Smooth muscle cell (in vitro differentiated cells): ENCODE measurements around the gene CNN3. TPM values are rescaled to one million over a fixed set of nuclear protein-coding genes. Genes with fewer than 3 reads are reported as not detected.

Experiments
- DNase-seq: peaks from one replicate; lab custom pipeline; 2025; ENCODE audit not compliant: unreplicated experiment; lab: John Stamatoyannopoulos, UW
- H2AFZ ChIP-seq: fragments of 200-600 bp; sonication (generic); 2 replicates; pipeline ENCODE4 v1.6.0; 2016; ENCODE audit warnings: antibody characterized with exemption, low read depth, mild to moderate bottlenecking
- H3F3A ChIP-seq: fragments of 200-600 bp; sonication (generic); 2 replicates; pipeline ENCODE4 v1.6.0; 2017; ENCODE audit warnings: antibody characterized with exemption, low read depth
- H3K27ac ChIP-seq: fragments of 200-600 bp; sonication (generic); 2 replicates; pipeline ENCODE4 v1.5.1; 2016; ENCODE audit warnings: low read depth, mild to moderate bottlenecking
- H3K27me3 ChIP-seq: fragments of 200-600 bp; sonication (generic); 2 replicates; pipeline ENCODE4 v1.6.1; 2016; ENCODE audit warnings: low read depth, mild to moderate bottlenecking
- H3K36me3 ChIP-seq: fragments of 200-600 bp; sonication (generic); 2 replicates; pipeline ENCODE4 v1.5.1; 2016; ENCODE audit warnings: low read depth
- H3K4me1 ChIP-seq: fragments of 200-600 bp; sonication (generic); 2 replicates; pipeline ENCODE4 v1.5.1; 2016; ENCODE audit warnings: low read depth
- H3K4me2 ChIP-seq: fragments of 200-600 bp; sonication (generic); 2 replicates; pipeline ENCODE4 v1.6.0; 2016; ENCODE audit warnings: mild to moderate bottlenecking
- H3K4me3 ChIP-seq: fragments of 200-600 bp; sonication (generic); 2 replicates; pipeline ENCODE4 v1.5.1; 2016; ENCODE audit warnings: mild to moderate bottlenecking
- H3K79me2 ChIP-seq: fragments of 200-600 bp; sonication (generic); 2 replicates; pipeline ENCODE4 v1.6.0; 2016; ENCODE audit warnings: low read depth, mild to moderate bottlenecking
- H3K9ac ChIP-seq: fragments of 200-600 bp; sonication (generic); 2 replicates; pipeline ENCODE4 v1.6.0; 2016; ENCODE audit warnings: low read depth
- H3K9me3 ChIP-seq: fragments of 200-600 bp; sonication (generic); replicated peaks from 2 replicates; pipeline ENCODE4 v1.5.1; 2016; ENCODE audit warnings: low read depth
- H4K20me1 ChIP-seq: fragments of 200-600 bp; sonication (generic); 2 replicates; pipeline ENCODE4 v1.6.0; 2016; ENCODE audit warnings: low read depth
- CTCF ChIP-seq: fragments of 200-600 bp; sonication (generic); IDR thresholded peaks from 2 replicates; pipeline ENCODE4 v1.5.1; 2017; ENCODE audit warnings: borderline replicate concordance, mild to moderate bottlenecking, antibody characterized with exemption; ENCODE audit not compliant: insufficient read depth, poor library complexity, severe bottlenecking
- whole genome bisulfite sequencing: methylation state at CpG from one replicate; pipeline ENCODE4 v1.1.7; 2016; ENCODE audit warnings: low lambda C conversion rate; 5-methylcytosine and 5-hydroxymethylcytosine counted together
- polyA plus RNA-seq: library from polyadenylated mRNA; unstranded; fragments of >200 nt; fragmentation: Nextera tagmentation; extraction: Ambion mirVana; gene quantifications from 2 replicates; pipeline ENCODE4 v1.2.1, GENCODE V29; 2016
- total RNA-seq: library from RNA; depleted of rRNA; stranded (reverse); fragments of >200 nt; gene quantifications from 2 replicates; pipeline ENCODE4 v1.2.3, GENCODE V29; 2014

The CNN3 gene
- total and polyA plus RNA-seq, 2 experiments from 2014 or later: 467 to 633 TPM

DNA sequence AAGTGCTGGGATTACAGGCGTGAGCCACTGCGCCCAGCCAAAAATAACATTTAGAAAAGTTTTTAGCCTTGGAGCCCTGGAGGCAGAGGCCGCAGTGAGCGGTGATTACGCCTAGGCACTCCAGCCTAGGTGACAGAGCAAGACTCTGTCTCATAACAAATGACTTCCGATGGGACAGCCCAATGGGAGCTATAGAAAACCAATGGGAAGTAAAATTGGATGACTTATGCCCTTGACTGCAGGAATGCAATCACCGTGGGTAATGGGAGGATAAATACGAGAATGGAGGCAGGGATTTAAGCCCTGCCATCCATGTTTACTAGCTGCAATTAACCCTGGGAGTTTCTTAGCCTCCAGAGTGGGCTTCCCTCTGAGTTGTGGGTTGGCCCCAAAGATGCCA, 37.0 kb upstream of the CNN3 start:
- DNase-seq: no peak
- H3K4me1 ChIP-seq: peaks cover 5% of the 10 kb centered on the region
- no peak overlapping the region for H3K4me3 ChIP-seq
- H3K36me3 ChIP-seq: no peaks in the 10 kb centered on the region
- H3K27me3 ChIP-seq: no peaks in the 10 kb centered on the region
- no peak overlapping the region for H2AFZ ChIP-seq
- H3K9me3 ChIP-seq: no peaks in the 10 kb centered on the region
- H3K27ac ChIP-seq: no peak overlapping the region
- 73% methylated on average over 8 of the region's 8 CpGs for WGBS
- no peak overlapping the region for H3K9ac ChIP-seq
- no peak overlapping the region for H3K4me2 ChIP-seq
- H4K20me1 ChIP-seq: no peaks in the 10 kb centered on the region
- H3K79me2 ChIP-seq: no peaks in the 10 kb centered on the region
- H3F3A ChIP-seq: no peaks in the 10 kb centered on the region
- TF ChIP-seq CTCF: no peak

DNA sequence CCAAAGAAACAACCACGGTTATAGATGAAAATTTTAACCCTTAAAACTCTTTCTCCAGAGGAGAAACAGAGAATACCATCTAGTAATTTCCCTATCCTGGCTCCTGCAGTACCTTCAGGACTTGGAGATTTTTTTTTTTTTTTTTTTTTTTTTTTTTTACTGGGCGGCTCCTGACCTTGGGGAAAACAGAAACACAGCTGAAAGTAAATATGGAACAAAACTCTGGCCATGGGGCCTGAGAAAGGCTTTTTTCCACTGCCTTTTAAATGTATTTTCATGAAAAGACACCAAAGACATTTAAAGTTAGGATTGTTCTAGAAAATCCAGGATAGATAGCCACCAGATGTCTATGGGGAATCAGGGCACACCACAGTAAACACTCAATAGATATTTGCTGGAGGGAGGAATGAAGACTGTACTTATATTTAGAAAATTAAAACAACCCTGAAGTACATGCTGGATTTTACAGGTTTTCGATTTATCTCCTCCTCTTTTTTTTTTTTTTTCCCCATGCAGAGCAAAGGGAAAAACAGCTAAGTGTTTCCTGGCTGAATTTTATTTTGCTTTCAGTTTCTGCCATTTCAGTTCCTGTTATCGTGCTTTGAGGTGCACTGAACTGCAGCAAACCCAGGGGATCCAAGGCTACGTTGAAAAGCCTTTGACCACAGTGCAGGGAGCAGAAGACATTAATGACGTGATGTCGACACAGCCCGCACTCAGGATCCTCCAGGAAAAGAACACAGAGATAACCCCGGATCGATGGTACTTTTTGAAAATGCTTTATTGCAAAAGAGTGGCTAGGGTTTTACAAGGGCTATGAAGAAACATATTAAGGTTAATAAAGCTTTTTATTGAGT, 35.7 kb upstream of the CNN3 start:
- H3K27me3 ChIP-seq: no peaks in the 10 kb centered on the region
- no peaks in the 10 kb centered on the region for H3K36me3 ChIP-seq
- H3K9me3 ChIP-seq: no peaks in the 10 kb centered on the region
- no peaks in the 10 kb centered on the region for H4K20me1 ChIP-seq
- peak overlapping the region; percentile 36 for H3K9ac ChIP-seq
- no peaks in the 10 kb centered on the region for H3K79me2 ChIP-seq
- no peak for DNase-seq
- no peaks in the 10 kb centered on the region for H3F3A ChIP-seq
- peak overlapping the region; percentile 45 for H3K4me3 ChIP-seq
- peak overlapping the region; percentile 88 for H2AFZ ChIP-seq
- peak overlapping the region; percentile 90 for H3K4me2 ChIP-seq
- 42% methylated on average over 10 of the region's 10 CpGs for WGBS
- peaks cover 5% of the 10 kb centered on the region for H3K4me1 ChIP-seq
- no peak for TF ChIP-seq CTCF
- peak overlapping the region; percentile 69 for H3K27ac ChIP-seq

DNA sequence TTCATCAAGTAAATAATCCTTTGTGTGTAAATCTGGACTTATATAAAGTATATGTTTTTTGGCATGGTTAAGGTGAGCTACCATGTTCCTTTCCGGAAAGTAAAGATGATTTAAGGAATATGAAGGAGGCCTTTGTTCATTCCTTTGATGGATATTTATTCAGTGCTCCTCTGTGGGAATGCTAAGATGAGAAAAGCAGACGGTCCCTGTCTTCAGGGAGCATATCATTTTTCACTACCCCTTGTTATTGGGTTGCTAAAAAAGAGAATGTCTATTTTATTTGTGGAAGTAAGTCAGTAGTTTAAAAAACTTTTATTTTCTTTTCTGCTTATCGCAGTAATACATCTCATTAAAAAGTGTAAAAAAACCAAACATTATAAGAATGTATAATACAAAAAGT, 35.1 kb upstream of the CNN3 start:
- peak overlapping the region; percentile 69 for H3K27ac ChIP-seq
- TF ChIP-seq CTCF: no peak

DNA sequence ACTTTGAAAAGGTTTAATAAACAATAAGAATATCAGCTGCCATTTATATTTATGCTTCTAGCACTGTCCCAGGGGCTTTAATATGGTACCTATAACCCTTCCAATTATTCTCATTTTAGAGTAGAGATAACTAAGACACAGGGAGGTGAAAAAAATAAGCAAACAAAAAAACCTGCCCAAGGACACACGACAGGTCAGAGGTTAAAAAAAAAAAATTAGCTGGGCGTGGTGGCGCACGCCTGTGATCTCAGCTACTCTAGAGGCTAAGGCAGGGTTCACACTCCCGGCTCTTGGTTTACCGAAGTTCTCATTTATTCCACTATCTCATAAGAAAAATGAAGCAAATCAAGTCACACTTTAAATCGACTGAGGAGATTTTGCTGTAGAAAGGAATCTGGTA, 34.7 kb upstream of the CNN3 start:
- Histone ChIP-seq H3K36me3 (no peaks in the 10 kb centered on the region), H3K4me2 (no peak overlapping the region), H3K4me1 (peaks cover 5% of the 10 kb centered on the region), H3K4me3 (no peak overlapping the region), H2AFZ (no peak overlapping the region), H3K27ac (no peak overlapping the region), H3K27me3 (no peaks in the 10 kb centered on the region), H4K20me1 (no peaks in the 10 kb centered on the region), H3F3A (no peaks in the 10 kb centered on the region), H3K9me3 (no peaks in the 10 kb centered on the region), H3K9ac (no peak overlapping the region), H3K79me2 (no peaks in the 10 kb centered on the region)
- TF ChIP-seq CTCF: no peak
- WGBS: 89% methylated on average over 7 of the region's 7 CpGs
- DNase-seq: no peak

More for the DNA sequence above, 35.1 kb upstream of the CNN3 start:
- Histone ChIP-seq H3F3A (no peaks in the 10 kb centered on the region), H2AFZ (peak overlapping the region; percentile 88), H3K79me2 (no peaks in the 10 kb centered on the region), H3K36me3 (no peaks in the 10 kb centered on the region), H4K20me1 (no peaks in the 10 kb centered on the region), H3K9ac (no peak overlapping the region), H3K9me3 (no peaks in the 10 kb centered on the region), H3K27me3 (no peaks in the 10 kb centered on the region), H3K4me2 (peak overlapping the region; percentile 90), H3K4me3 (peak overlapping the region; percentile 45), H3K4me1 (peaks cover 5% of the 10 kb centered on the region)
- WGBS: 96% methylated on average over 3 of the region's 3 CpGs
- DNase-seq: no peak
